ENCODE results near the gene DGCR2. TPM values are rescaled to one million over a fixed set of nuclear protein-coding genes. Genes with fewer than 3 reads are reported as not detected.

The DGCR2 gene
- total RNA-seq, 1 experiment from 2014 or later, result 42.9 TPM

GRCh38 chr22:19088866-19089595 lies 33.2 kb downstream of the DGCR2 start:
- H3K27ac ChIP-seq (ENCODE audit: low read depth, low read length), result no peak overlapping the region
- DNase-seq (ENCODE audit: low read depth, low spot score) (no peak), ATAC-seq (no peak)
- POLR2A ChIA-PET, result no interaction called here
- no peak overlapping the region for H3K9ac ChIP-seq (ENCODE audit: low read length)
- H3K27me3 ChIP-seq (ENCODE audit: insufficient read depth, low read length), result no peaks in the 10 kb centered on the region
- H3K4me2 ChIP-seq (ENCODE audit: low read length), result no peak overlapping the region
- H3K79me2 ChIP-seq (ENCODE audit: insufficient read depth, low read length), result peaks cover 10% of the 10 kb centered on the region
- no peak for TF ChIP-seq ELF1 (IDR thresholded peaks at IDR 0.05; ENCODE audit: borderline replicate concordance, low read depth)
- no peak for TF ChIP-seq SIN3A (IDR thresholded peaks at IDR 0.05; ENCODE audit: low read depth)
- no peak for TF ChIP-seq SP1 (IDR thresholded peaks at IDR 0.05; ENCODE audit: low read depth)
- TF ChIP-seq EZH2 (IDR thresholded peaks at IDR 0.05), result no peak
- no peak for TF ChIP-seq ZFX (IDR thresholded peaks at IDR 0.05)
- TF ChIP-seq FOSL1 (IDR thresholded peaks at IDR 0.05; ENCODE audit: low read depth), result no peak
- TF ChIP-seq CEBPB (IDR thresholded peaks at IDR 0.05; ENCODE audit: low read depth), result no peak
- no peak for TF ChIP-seq SRF (IDR thresholded peaks at IDR 0.05; ENCODE audit: low read depth)
- no peaks in the 10 kb centered on the region for H4K20me1 ChIP-seq (ENCODE audit: insufficient read depth)
- H3K4me3 ChIP-seq (replicated peaks in 1 of 2; ENCODE audit: low read depth in 1 of 2, low read length in 2 of 2), result no peak overlapping the region
- H2AFZ ChIP-seq (ENCODE audit: low read depth, low read length, poor library complexity, severe bottlenecking), result no peak overlapping the region
- H3K9me2 ChIP-seq (ENCODE audit: insufficient read depth), result no peaks in the 10 kb centered on the region
- CTCF ChIA-PET, result interaction anchor here (1.2 kb wide), 1 partner anchor 9 kb away, joined by 3 read pairs; no protein-coding TSS in a partner anchor
- BruUV-seq (replicated peaks), result no TSS peak
- peaks cover 27 to 31% of the 10 kb centered on the region in 2 experiments for H3K4me1 ChIP-seq (ENCODE audit: control insufficient read depth in 1 of 2, insufficient read depth in 2 of 2, low read length in 2 of 2)
- H3K36me3 ChIP-seq (ENCODE audit: control insufficient read depth in 1 of 2, insufficient read depth in 2 of 2, low read length in 2 of 2), result no peaks in the 10 kb centered on the region
- intact Hi-C loops (cut with micrococcal nuclease), result no loop called here
- H3K9me3 ChIP-seq (ENCODE audit: control insufficient read depth in 1 of 2, insufficient read depth in 1 of 2, low read depth in 1 of 2, low read length in 2 of 2), result no peaks in the 10 kb centered on the region
- RAD21 ChIA-PET (ENCODE audit: low non-redundant PET in 1 of 2, low total read pairs in 2 of 2, uncharacterized antibody in 2 of 2, unreplicated experiment in 2 of 2), result no interaction called here

- Histone ChIP-seq H3K36me3 (ENCODE audit: control insufficient read depth in 1 of 2, insufficient read depth in 2 of 2, low read length in 2 of 2) (no peaks in the 10 kb centered on the region), H3K9me2 (ENCODE audit: insufficient read depth) (no peaks in the 10 kb centered on the region), H3K27ac (ENCODE audit: low read depth, low read length) (peak overlapping the region; percentile 87), H4K20me1 (ENCODE audit: insufficient read depth) (no peaks in the 10 kb centered on the region), H2AFZ (ENCODE audit: low read depth, low read length, poor library complexity, severe bottlenecking) (no peak overlapping the region), H3K9me3 (ENCODE audit: control insufficient read depth in 1 of 2, insufficient read depth in 1 of 2, low read depth in 1 of 2, low read length in 2 of 2) (no peaks in the 10 kb centered on the region), H3K4me3 (replicated peaks in 1 of 2; ENCODE audit: low read depth in 1 of 2, low read length in 2 of 2) (peak overlapping the region in 1 of 2 experiments; percentile 31; a peak in 1 of 4 replicates), H3K27me3 (ENCODE audit: insufficient read depth, low read length) (no peaks in the 10 kb centered on the region), H3K79me2 (ENCODE audit: insufficient read depth, low read length) (no peaks in the 10 kb centered on the region; the same call in none of the 2 replicates), H3K4me1 (ENCODE audit: control insufficient read depth in 1 of 2, insufficient read depth in 2 of 2, low read length in 2 of 2) (peaks cover 27 to 31% of the 10 kb centered on the region in 2 experiments), H3K4me2 (ENCODE audit: low read length) (peak overlapping the region; percentile 79), H3K9ac (ENCODE audit: low read length) (peak overlapping the region; percentile 31; the same call in 1 of the 2 replicates)
- POLR2A ChIA-PET, result no interaction called here
- RAD21 ChIA-PET (ENCODE audit: low non-redundant PET in 1 of 2, low total read pairs in 2 of 2, uncharacterized antibody in 2 of 2, unreplicated experiment in 2 of 2), result no interaction called here
- BruUV-seq (replicated peaks), result no TSS peak
- DNase-seq (ENCODE audit: low read depth, low spot score) (no peak), ATAC-seq (peak; percentile 50)
- no peak for TF ChIP-seq POLR2A (IDR thresholded peaks at IDR 0.05; ENCODE audit: borderline replicate concordance, extremely low read depth, insufficient read depth, insufficient read length)
- TF ChIP-seq RAD21 (IDR thresholded peaks at IDR 0.05; ENCODE audit: low read depth), result no peak
- TF ChIP-seq SRF (IDR thresholded peaks at IDR 0.05; ENCODE audit: low read depth), result no peak
- no peak for TF ChIP-seq EZH2 (IDR thresholded peaks at IDR 0.05)
- TF ChIP-seq ATF3 (IDR thresholded peaks at IDR 0.05), result no peak
- no peak for TF ChIP-seq POLR2AphosphoS5 (IDR thresholded peaks at IDR 0.05; ENCODE audit: low read depth, low read length)
- TF ChIP-seq YY1 (IDR thresholded peaks at IDR 0.05; ENCODE audit: extremely low read depth, insufficient replicate concordance, low read depth, low read length), result no peak
- no peak for TF ChIP-seq JUND (IDR thresholded peaks at IDR 0.05)
- no peak for TF ChIP-seq CTCF (IDR thresholded peaks at IDR 0.05 in 2 of 3, conservative IDR thresholded peaks at IDR 0.05 in 1 of 3; ENCODE audit: borderline replicate concordance in 1 of 3, insufficient read depth in 1 of 3, low read depth in 2 of 3, low read length in 2 of 3)
- no peak for TF ChIP-seq CEBPB (IDR thresholded peaks at IDR 0.05; ENCODE audit: low read depth)
- TF ChIP-seq EZH2phosphoT487 (IDR thresholded peaks at IDR 0.05; ENCODE audit: borderline replicate concordance), result no peak
- TF ChIP-seq ELF1 (IDR thresholded peaks at IDR 0.05; ENCODE audit: borderline replicate concordance, low read depth), result no peak
- intact Hi-C loops (cut with micrococcal nuclease), result no loop called here
- CTCF ChIA-PET, result interaction anchor here (1.3 kb wide), 1 partner anchor 58 kb away, joined by 4 read pairs; the partner anchor contains the start of gene ESS2
Measured at GRCh38 chr22:19086896-19087295, 35.3 kb downstream of the DGCR2 start.
